ENCODE measurements around the gene SH3BP4. TPM values are rescaled to one million over a fixed set of nuclear protein-coding genes. Genes with fewer than 3 reads are reported as not detected.

Gene SH3BP4
- polyA plus RNA-seq, 1 donor (not counting 4 experiments of a cell fraction or from before 2014, with no cell fraction given): 50.4 TPM

DNA sequence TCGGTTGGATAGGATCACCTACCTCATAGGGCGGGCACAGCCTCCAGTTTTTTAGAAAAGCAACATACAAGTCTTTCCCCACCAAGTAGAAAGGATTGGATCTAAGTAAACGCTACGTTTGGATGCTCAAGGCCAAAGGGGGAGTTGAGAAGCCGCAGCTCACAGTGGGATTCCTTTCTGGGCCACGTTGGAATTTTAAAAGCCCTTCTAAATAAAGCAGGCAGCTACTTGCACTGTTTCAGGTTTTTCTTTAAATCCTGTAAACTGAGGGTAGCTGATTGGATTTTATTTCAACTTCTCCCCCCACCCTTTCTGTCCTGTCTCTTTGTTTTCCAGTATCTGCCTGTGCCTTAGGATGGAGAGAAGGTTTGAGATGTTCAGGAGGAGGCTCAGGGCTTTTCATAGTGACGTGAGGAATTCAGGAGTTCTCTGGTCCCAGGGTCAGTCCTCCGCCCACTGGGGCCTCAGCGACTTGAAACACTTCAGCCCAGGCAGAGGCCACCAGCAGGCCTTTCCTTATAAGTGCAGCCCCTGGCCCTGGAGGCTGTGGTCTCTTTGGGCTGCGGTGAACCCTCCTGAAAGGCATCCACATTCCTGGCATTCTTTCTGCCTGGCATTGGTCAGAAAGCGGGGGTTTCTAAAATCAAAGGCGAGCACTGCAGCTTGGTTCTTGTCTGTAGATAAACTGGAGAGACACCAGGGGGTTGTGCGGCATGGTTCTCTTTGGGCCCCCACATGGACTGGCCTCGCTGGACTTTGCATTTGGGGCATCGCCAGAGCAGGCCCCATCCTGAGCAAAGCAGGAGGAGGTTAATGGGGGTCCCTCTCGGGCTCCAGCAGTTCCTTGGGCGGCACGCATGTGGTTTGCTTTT is 44.5 kb downstream of the SH3BP4 start:
- DNase-seq (ENCODE audit: low read depth, low spot score) (no peak), FAIRE-seq (no peak)
- H3K4me3 ChIP-seq (ENCODE audit: control insufficient read depth in 2 of 3, extremely low read depth in 1 of 3, insufficient read depth in 2 of 3, low read depth in 1 of 3, low read length in 3 of 3): no peak overlapping the region
- H3K27ac ChIP-seq (ENCODE audit: control insufficient read depth, insufficient read depth, low read length): no peak overlapping the region
- H3K27me3 ChIP-seq (ENCODE audit: control insufficient read depth, extremely low read depth, insufficient read depth, low read length): no peaks in the 10 kb centered on the region
- H3K79me2 ChIP-seq (ENCODE audit: control insufficient read depth, insufficient read depth, low read length): peaks cover 85% of the 10 kb centered on the region
- H3K9me1 ChIP-seq (ENCODE audit: control insufficient read depth, extremely low read depth, insufficient read depth, low read length): peaks cover 6% of the 10 kb centered on the region
- peaks cover 2% of the 10 kb centered on the region for H4K20me1 ChIP-seq (ENCODE audit: control insufficient read depth, extremely low read depth, insufficient read depth, low read length)
- H2AFZ ChIP-seq (ENCODE audit: control insufficient read depth, low read length): no peak overlapping the region
- H3K9me3 ChIP-seq (ENCODE audit: control insufficient read depth, low read depth, low read length): no peaks in the 10 kb centered on the region
- H3K36me3 ChIP-seq (ENCODE audit: control insufficient read depth in 2 of 2, extremely low read depth in 1 of 2, insufficient read depth in 2 of 2, low read length in 2 of 2): peaks cover 27 to 48% of the 10 kb centered on the region in 2 experiments
- dilution Hi-C loops (cut with MboI; ENCODE audit: extremely low pct_ligation_motif_present, low sequenced_read_pairs): no loop called here
- H3K9ac ChIP-seq (ENCODE audit: control insufficient read depth, extremely low read depth, insufficient read depth, low read length): no peak overlapping the region
- TF ChIP-seq, protein P1, sequence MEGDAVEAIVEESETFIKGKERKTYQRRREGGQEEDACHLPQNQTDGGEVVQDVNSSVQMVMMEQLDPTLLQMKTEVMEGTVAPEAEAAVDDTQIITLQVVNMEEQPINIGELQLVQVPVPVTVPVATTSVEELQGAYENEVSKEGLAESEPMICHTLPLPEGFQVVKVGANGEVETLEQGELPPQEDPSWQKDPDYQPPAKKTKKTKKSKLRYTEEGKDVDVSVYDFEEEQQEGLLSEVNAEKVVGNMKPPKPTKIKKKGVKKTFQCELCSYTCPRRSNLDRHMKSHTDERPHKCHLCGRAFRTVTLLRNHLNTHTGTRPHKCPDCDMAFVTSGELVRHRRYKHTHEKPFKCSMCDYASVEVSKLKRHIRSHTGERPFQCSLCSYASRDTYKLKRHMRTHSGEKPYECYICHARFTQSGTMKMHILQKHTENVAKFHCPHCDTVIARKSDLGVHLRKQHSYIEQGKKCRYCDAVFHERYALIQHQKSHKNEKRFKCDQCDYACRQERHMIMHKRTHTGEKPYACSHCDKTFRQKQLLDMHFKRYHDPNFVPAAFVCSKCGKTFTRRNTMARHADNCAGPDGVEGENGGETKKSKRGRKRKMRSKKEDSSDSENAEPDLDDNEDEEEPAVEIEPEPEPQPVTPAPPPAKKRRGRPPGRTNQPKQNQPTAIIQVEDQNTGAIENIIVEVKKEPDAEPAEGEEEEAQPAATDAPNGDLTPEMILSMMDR (optimal IDR thresholded peaks at IDR 0.05 in 1 of 3, IDR thresholded peaks at IDR 0.05 in 1 of 3, conservative IDR thresholded peaks at IDR 0.05 in 1 of 3; ENCODE audit: extremely low read depth in 1 of 3, insufficient read depth in 2 of 3, low read length in 3 of 3): no peak
- no peak for TF ChIP-seq EZH2 (IDR thresholded peaks at IDR 0.05; ENCODE audit: low read length)
- H3K4me1 ChIP-seq (ENCODE audit: control insufficient read depth, extremely low read depth, insufficient read depth, low read length): no peaks in the 10 kb centered on the region
- no peak overlapping the region for H3K4me2 ChIP-seq (ENCODE audit: control insufficient read depth, extremely low read depth, insufficient read depth, low read depth, low read length)

DNA sequence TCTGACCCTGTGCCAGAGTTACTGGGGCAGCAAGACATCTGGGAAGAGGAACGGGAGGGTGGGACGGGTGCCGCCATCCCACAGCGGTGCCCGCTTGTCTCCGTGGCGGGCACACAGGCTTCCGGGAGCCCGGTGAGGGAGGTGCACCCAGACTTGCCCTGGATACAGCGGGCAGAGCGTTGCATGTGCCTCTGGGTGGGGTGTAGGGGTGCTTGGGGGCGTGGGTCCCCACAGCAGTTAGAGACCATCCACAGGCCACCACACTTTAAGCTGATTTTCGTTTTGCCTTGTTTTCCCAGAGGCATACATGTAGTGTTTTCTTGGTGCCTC is 45.1 kb downstream of the SH3BP4 start:
- no peaks in the 10 kb centered on the region for H3K4me1 ChIP-seq (ENCODE audit: control insufficient read depth, extremely low read depth, insufficient read depth, low read length)
- DNase-seq (ENCODE audit: low read depth, low spot score) (no peak), FAIRE-seq (no peak)
- H3K79me2 ChIP-seq (ENCODE audit: control insufficient read depth, insufficient read depth, low read length): peaks cover 82% of the 10 kb centered on the region
- H3K9ac ChIP-seq (ENCODE audit: control insufficient read depth, extremely low read depth, insufficient read depth, low read length): no peak overlapping the region
- peaks cover 3% of the 10 kb centered on the region for H3K9me1 ChIP-seq (ENCODE audit: control insufficient read depth, extremely low read depth, insufficient read depth, low read length)
- H3K9me3 ChIP-seq (ENCODE audit: control insufficient read depth, low read depth, low read length): no peaks in the 10 kb centered on the region
- H3K27ac ChIP-seq (ENCODE audit: control insufficient read depth, insufficient read depth, low read length): no peak overlapping the region
- peaks cover 27 to 52% of the 10 kb centered on the region in 2 experiments for H3K36me3 ChIP-seq (ENCODE audit: control insufficient read depth in 2 of 2, extremely low read depth in 1 of 2, insufficient read depth in 2 of 2, low read length in 2 of 2)
- H3K4me3 ChIP-seq (ENCODE audit: control insufficient read depth in 2 of 3, extremely low read depth in 1 of 3, insufficient read depth in 2 of 3, low read depth in 1 of 3, low read length in 3 of 3): no peak overlapping the region
- TF ChIP-seq, protein P1 (optimal IDR thresholded peaks at IDR 0.05 in 1 of 3, IDR thresholded peaks at IDR 0.05 in 1 of 3, conservative IDR thresholded peaks at IDR 0.05 in 1 of 3; ENCODE audit: extremely low read depth in 1 of 3, insufficient read depth in 2 of 3, low read length in 3 of 3): no peak
- no peak for TF ChIP-seq EZH2 (IDR thresholded peaks at IDR 0.05; ENCODE audit: low read length)
- H2AFZ ChIP-seq (ENCODE audit: control insufficient read depth, low read length): no peak overlapping the region
- H4K20me1 ChIP-seq (ENCODE audit: control insufficient read depth, extremely low read depth, insufficient read depth, low read length): peaks cover 2% of the 10 kb centered on the region
- H3K4me2 ChIP-seq (ENCODE audit: control insufficient read depth, extremely low read depth, insufficient read depth, low read depth, low read length): no peak overlapping the region
- H3K27me3 ChIP-seq (ENCODE audit: control insufficient read depth, extremely low read depth, insufficient read depth, low read length): no peaks in the 10 kb centered on the region
- dilution Hi-C loops (cut with MboI; ENCODE audit: extremely low pct_ligation_motif_present, low sequenced_read_pairs): no loop called here
